B cell (primary cell): Measurements from ENCODE around the gene FUT9. TPM values are rescaled to one million over a fixed set of nuclear protein-coding genes. Genes with fewer than 3 reads are reported as not detected.

Experiments used
- ATAC-seq: fragments of 200-7000 bp; cut with Tn5 transposase; one replicate; pipeline ENCODE4 v1.10.0; 2021; ENCODE audit warnings: low read depth, mild to moderate bottlenecking, moderate number of reproducible peaks, moderate library complexity
- CTCF ChIA-PET: fragments of 350-600 bp; sonication (Branson Sonifier 250); formaldehyde crosslinking; loops from one replicate; lab custom pipeline; 2021; ENCODE audit warnings: antibody characterized with exemption, inconsistent platforms; lab: Charles Lee
- POLR2A ChIA-PET: fragments of 350-600 bp; sonication (Branson Sonifier 250); formaldehyde crosslinking; loops from one replicate; lab custom pipeline; 2021; ENCODE audit warnings: antibody characterized with exemption; lab: Charles Lee
- DNase-seq: peaks from one replicate; pipeline ENCODE4 v3.0.0; 2013
- H2AFZ ChIP-seq: 2 replicates; pipeline ENCODE4 v1.6.1; 2012; ENCODE audit warnings: mild to moderate bottlenecking, low read depth, low read length; ENCODE audit not compliant: insufficient read depth, poor library complexity, severe bottlenecking
- H3K27ac ChIP-seq, 2 donors: 1 replicate in 1 of 2; 2 replicates in 1 of 2; pipeline ENCODE4 v1.5.1; 2012 to 2013; ENCODE audit warnings: low read length in 2 of 2, mild to moderate bottlenecking in 2 of 2, moderate library complexity in 1 of 2
- H3K27me3 ChIP-seq, 4 experiments: fragments of 200-600 bp in 1 of 4; sonication (generic) in 1 of 4; replicated peaks in 1 of 4; 1 replicate in 2 of 4; 2 replicates in 2 of 4; pipeline versions ENCODE4 v1.6.1 to v1.7.0; 2013 to 2016; ENCODE audit warnings: low read length in 3 of 4, mild to moderate bottlenecking in 2 of 4, mixed read lengths in 1 of 4, moderate library complexity in 1 of 4; ENCODE audit not compliant: insufficient read depth in 4 of 4, control insufficient read depth in 3 of 4; ENCODE audit errors: control extremely low read depth in 1 of 4
- H3K36me3 ChIP-seq, 2 experiments: replicated peaks in 1 of 2; 1 replicate in 1 of 2; 2 replicates in 1 of 2; pipeline versions ENCODE4 v1.6.1 to v1.7.1; 2013; ENCODE audit warnings: low read length in 1 of 2; ENCODE audit not compliant: insufficient read depth in 2 of 2, control insufficient read depth in 1 of 2; ENCODE audit errors: control extremely low read depth in 1 of 2, extremely low read depth in 1 of 2
- H3K4me1 ChIP-seq, 2 donors: fragments of 200-600 bp in 1 of 2; sonication (generic) in 1 of 2; 1 replicate in 1 of 2; 2 replicates in 1 of 2; pipeline versions ENCODE4 v1.5.1 to v1.6.1; 2013 to 2017; ENCODE audit warnings: low read length in 2 of 2; ENCODE audit not compliant: control insufficient read depth in 2 of 2, insufficient read depth in 2 of 2
- H3K4me2 ChIP-seq: replicated peaks from 2 replicates; pipeline ENCODE3; 2012; ENCODE audit warnings: mild to moderate bottlenecking, low read depth, low read length; ENCODE audit not compliant: poor library complexity, severe bottlenecking
- H3K4me3 ChIP-seq, 5 experiments: fragments of 200-600 bp in 1 of 5; sonication (generic) in 1 of 5; 1 replicate in 3 of 5; 2 replicates in 2 of 5; pipeline versions ENCODE4 v1.5.1 to v1.7.0; 2011 to 2016; ENCODE audit warnings: low read length in 4 of 5, mild to moderate bottlenecking in 4 of 5, low read depth in 2 of 5, control low read depth in 1 of 5, moderate library complexity in 1 of 5; ENCODE audit not compliant: insufficient read depth in 1 of 5; ENCODE audit errors: control extremely low read depth in 1 of 5, extremely low read depth in 1 of 5
- H3K79me2 ChIP-seq: fragments of 200-600 bp; sonication (generic); one replicate; pipeline ENCODE4 v1.6.0; 2016; ENCODE audit warnings: low read length; ENCODE audit not compliant: control insufficient read depth, insufficient read depth
- H3K9ac ChIP-seq: fragments of 200-600 bp; sonication (generic); 2 replicates; pipeline ENCODE4 v1.6.1; 2017; ENCODE audit warnings: mild to moderate bottlenecking, low read length, moderate library complexity
- H3K9me3 ChIP-seq, 3 donors: one replicate each; pipeline versions ENCODE4 v1.6.1 to v1.7.1; 2013; ENCODE audit warnings: low read length in 2 of 3; ENCODE audit not compliant: control insufficient read depth in 2 of 3, insufficient read depth in 1 of 3; ENCODE audit errors: control extremely low read depth in 1 of 3
- H4K20me1 ChIP-seq: 2 replicates; pipeline ENCODE4 v1.6.0; 2012; ENCODE audit warnings: mild to moderate bottlenecking, low read length; ENCODE audit not compliant: insufficient read depth, control insufficient read depth, poor library complexity, severe bottlenecking
- H3K27ac Mint-ChIP-seq: one replicate; pipeline ENCODE4 v1.8.0; 2021; ENCODE audit warnings: mixed read lengths
- H3K27me3 Mint-ChIP-seq: one replicate; pipeline ENCODE4 v1.8.0; 2021; ENCODE audit warnings: mixed read lengths
- H3K4me1 Mint-ChIP-seq: one replicate; pipeline ENCODE4 v1.8.0; 2021; ENCODE audit warnings: mixed read lengths
- H3K4me3 Mint-ChIP-seq: one replicate; pipeline ENCODE4 v1.8.0; 2021; ENCODE audit warnings: mixed read lengths
- H3K9me3 Mint-ChIP-seq: one replicate; pipeline ENCODE4 v1.8.0; 2022; ENCODE audit warnings: mixed read lengths; ENCODE audit not compliant: insufficient read depth
- EZH2 ChIP-seq: IDR thresholded peaks from 2 replicates; pipeline ENCODE4 v1.6.1; 2012; ENCODE audit warnings: borderline replicate concordance, low read depth, mild to moderate bottlenecking, moderate library complexity, low read length; ENCODE audit not compliant: insufficient read depth, poor library complexity, severe bottlenecking
- WGBS: methylation state at CpG from one replicate; pipeline ENCODE4 v1.1.5; 2013; ENCODE audit warnings: missing lambda C conversion rate; ENCODE audit not compliant: insufficient coverage; 5-methylcytosine and 5-hydroxymethylcytosine counted together
- intact Hi-C: fragments of 100-400 bp; cut with micrococcal nuclease; formaldehyde crosslinking; loops from one replicate; pipeline ENCODE4 v1.10.0; 2022
- polyA plus RNA-seq: library from polyadenylated mRNA; depleted of rRNA; stranded (reverse); fragments of >200 nt; gene quantifications from 2 replicates; pipeline ENCODE4 v1.2.3, GENCODE V29; 2012
- total RNA-seq, 2 donors: library from RNA; stranded (reverse); fragments of 120-200 nt in 1 of 2; gene quantifications; 1 replicate in 1 of 2; 2 replicates in 1 of 2; pipeline versions ENCODE4 v1.2.3 to v1.2.4, GENCODE V29; 2013 to 2022
- TF ChIP-seq, protein P1 (sequence below): fragments of 200-600 bp; IDR thresholded peaks from one replicate; pipeline ENCODE4 v1.8.0; 2022; ENCODE audit warnings: antibody characterized with exemption, mild to moderate bottlenecking

The FUT9 gene
- total and polyA plus RNA-seq, 2 donors (not counting 1 experiment from before 2014, with no cell fraction given), result not detected

DNA sequence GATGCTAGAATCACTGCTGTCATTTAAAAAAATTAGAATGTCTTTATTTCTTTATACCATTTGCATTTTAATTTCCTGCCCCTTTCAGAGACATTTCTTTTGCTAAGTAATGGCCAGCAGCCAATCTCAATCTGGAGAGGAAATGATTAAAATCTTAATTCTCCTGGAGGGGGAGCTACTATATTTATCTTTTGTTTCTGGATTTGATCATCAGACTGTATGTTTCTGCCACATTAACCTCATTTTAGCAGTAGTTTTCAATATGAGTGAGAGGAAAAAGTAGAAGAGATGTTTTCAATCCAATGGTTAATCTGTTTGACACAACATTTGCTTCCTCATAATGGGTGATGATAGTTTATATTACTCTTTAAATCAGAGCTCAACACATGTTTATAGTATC, 138.0 kb downstream of the FUT9 start:
- no peak for TF ChIP-seq EZH2
- TF ChIP-seq, protein P1, sequence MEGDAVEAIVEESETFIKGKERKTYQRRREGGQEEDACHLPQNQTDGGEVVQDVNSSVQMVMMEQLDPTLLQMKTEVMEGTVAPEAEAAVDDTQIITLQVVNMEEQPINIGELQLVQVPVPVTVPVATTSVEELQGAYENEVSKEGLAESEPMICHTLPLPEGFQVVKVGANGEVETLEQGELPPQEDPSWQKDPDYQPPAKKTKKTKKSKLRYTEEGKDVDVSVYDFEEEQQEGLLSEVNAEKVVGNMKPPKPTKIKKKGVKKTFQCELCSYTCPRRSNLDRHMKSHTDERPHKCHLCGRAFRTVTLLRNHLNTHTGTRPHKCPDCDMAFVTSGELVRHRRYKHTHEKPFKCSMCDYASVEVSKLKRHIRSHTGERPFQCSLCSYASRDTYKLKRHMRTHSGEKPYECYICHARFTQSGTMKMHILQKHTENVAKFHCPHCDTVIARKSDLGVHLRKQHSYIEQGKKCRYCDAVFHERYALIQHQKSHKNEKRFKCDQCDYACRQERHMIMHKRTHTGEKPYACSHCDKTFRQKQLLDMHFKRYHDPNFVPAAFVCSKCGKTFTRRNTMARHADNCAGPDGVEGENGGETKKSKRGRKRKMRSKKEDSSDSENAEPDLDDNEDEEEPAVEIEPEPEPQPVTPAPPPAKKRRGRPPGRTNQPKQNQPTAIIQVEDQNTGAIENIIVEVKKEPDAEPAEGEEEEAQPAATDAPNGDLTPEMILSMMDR, result no peak
- Mint-ChIP-seq H3K4me3 (no peak overlapping the region), H3K27me3 (no peaks in the 10 kb centered on the region), H3K27ac (no peak overlapping the region), H3K4me1 (no peaks in the 10 kb centered on the region), H3K9me3 (no peaks in the 10 kb centered on the region)
- Histone ChIP-seq H3K9ac (no peak overlapping the region), H3K9me3 (no peaks in the 10 kb centered on the region), H3K4me2 (no peak overlapping the region), H3K79me2 (no peaks in the 10 kb centered on the region), H4K20me1 (no peaks in the 10 kb centered on the region), H3K4me1 (no peaks in the 10 kb centered on the region), H3K27ac (no peak overlapping the region), H3K27me3 (no peaks in the 10 kb centered on the region), H2AFZ (no peak overlapping the region), H3K36me3 (no peaks in the 10 kb centered on the region), H3K4me3 (no peak overlapping the region)
- no peak for ATAC-seq
- POLR2A ChIA-PET, result no interaction called here
- intact Hi-C loops, result no loop called here
- no peak for DNase-seq
- CTCF ChIA-PET, result no interaction called here

DNA sequence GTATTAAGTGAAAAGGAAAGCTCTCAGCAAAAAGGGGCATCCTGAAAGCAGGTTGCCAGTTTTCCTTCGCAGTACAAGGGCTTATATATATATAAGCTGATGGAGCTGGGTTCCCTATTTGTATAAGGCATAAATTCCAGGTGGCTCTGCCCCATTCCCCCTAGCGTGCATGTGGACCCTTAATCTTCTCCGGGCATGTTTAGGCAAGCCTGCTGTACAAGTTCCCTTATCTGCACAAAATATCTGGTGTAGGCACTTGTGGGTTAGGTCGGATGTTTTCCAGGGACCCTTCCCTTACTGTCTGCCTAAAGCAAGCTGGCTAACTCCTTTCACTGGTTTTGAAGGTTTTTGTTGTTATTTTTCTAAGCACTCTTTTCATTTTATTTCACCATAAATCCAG, 140.7 kb downstream of the FUT9 start:
- Mint-ChIP-seq H3K4me3 (no peak overlapping the region), H3K27ac (no peak overlapping the region), H3K27me3 (no peaks in the 10 kb centered on the region), H3K9me3 (no peaks in the 10 kb centered on the region), H3K4me1 (no peaks in the 10 kb centered on the region)
- WGBS, result 76% methylated on average over 3 of the region's 4 CpGs
- H3K36me3 ChIP-seq, result no peaks in the 10 kb centered on the region
- CTCF ChIA-PET, result no interaction called here
- no peaks in the 10 kb centered on the region for H3K79me2 ChIP-seq
- no peak overlapping the region for H2AFZ ChIP-seq
- no peak for DNase-seq
- H3K4me1 ChIP-seq, result no peaks in the 10 kb centered on the region
- TF ChIP-seq, protein P1, result no peak
- TF ChIP-seq EZH2, result no peak
- no peak overlapping the region for H3K9ac ChIP-seq
- H3K4me3 ChIP-seq, result no peak overlapping the region
- no peaks in the 10 kb centered on the region for H4K20me1 ChIP-seq
- H3K27me3 ChIP-seq, result no peaks in the 10 kb centered on the region
- no peak overlapping the region for H3K27ac ChIP-seq
- no peak for ATAC-seq
- intact Hi-C loops, result no loop called here
- POLR2A ChIA-PET, result no interaction called here
- no peaks in the 10 kb centered on the region for H3K9me3 ChIP-seq
- no peak overlapping the region for H3K4me2 ChIP-seq
